Measurements from ENCODE around the gene DMGDH.

The DMGDH gene

DNA sequence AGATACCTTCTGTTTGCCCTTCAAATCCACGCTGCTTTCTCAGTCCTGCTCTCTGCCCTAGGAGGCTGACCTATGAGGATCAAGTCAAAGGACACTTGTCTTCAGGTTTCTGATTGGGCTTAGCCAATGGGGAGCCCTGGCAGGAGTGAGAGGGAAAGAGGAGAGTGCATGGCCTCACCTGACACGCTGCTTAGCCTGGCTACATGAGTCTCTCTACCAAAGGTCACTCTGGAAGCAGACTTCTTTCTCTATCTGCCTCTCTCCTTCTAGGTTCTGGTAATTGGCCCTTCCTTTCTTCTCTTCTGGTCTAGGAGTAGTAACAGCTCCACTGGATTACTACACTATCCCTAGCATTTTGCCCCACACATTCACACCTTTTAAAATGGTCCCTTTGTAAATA is 97.5 kb downstream of the DMGDH start:
- DNase-seq, result no peak

DNA sequence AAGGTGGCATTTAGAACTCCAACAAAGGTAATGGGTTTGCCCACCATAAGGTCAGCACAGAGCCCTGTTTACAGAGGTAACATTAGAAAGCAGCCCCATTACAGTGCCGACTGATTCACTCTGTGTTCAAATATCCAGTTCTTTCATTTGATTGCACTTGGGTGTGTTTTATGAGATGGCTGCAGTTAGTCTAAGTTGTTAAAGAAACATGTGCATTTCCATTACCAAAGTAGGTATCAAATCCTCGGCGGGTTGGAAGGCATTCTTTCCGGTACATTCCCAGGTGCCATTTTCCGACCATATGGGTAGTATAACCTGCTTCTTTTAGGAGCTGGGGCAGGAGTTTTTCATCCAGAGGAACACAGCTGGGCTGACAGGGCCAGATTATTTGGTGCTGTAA is 100.7 kb downstream of the DMGDH start:
- no peak for DNase-seq

GRCh38 chr5:78964889-78965288 is 104.6 kb downstream of the DMGDH start:
- DNase-seq, result peak; percentile 12

GRCh38 chr5:78961743-78962142 is 107.7 kb downstream of the DMGDH start:
- no peak for DNase-seq

GRCh38 chr5:78959767-78960166 is 109.7 kb downstream of the DMGDH start:
- no peak for DNase-seq

GRCh38 chr5:78958672-78959445 is 110.6 kb downstream of the DMGDH start:
- DNase-seq, result no peak

DNA sequence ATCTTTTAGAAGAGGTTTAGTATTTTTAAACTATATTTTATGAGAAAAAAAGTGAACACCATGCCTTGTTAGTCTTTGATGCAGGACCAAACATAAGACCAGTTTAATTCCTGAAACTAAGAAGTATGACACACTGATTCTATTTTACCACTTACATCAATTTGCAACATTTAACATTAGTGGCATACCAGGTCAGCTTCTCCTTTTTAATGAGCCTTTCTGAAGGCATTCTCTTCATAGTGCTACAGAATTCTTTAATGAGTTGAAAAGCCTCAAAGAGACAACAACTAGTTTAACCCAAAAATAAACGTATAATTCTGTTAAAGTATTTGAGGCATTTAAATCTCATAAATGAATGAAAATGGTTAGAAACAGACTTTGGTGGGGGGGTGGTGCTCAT is 112.6 kb downstream of the DMGDH start:
- DNase-seq, result no peak

GRCh38 chr5:78953092-78953800 is 116.2 kb downstream of the DMGDH start:
- no peak for DNase-seq

Measured in DMS 273 treated with DMSO at 0.1 percent for 48 hours (cell line).